Kidney (tissue), 14 donors: ENCODE results near the gene ATP11B. TPM values are rescaled to one million over a fixed set of nuclear protein-coding genes. Genes with fewer than 3 reads are reported as not detected.

Source experiments
- DNase-seq, 5 donors: peaks; one replicate each; pipeline ENCODE4 v3.0.0-alpha.2; 2013 to 2020
- FAIRE-seq: peaks from 2 replicates; lab custom pipeline; 2012; peaks lifted over from hg19 to GRCh38; lab: Jason Lieb, UNC
- H3K27ac ChIP-seq, 2 donors: one replicate each; pipeline ENCODE4 v1.7.0; 2013; ENCODE audit warnings: low read depth in 2 of 2, low read length in 2 of 2, inconsistent platforms in 1 of 2
- H3K27me3 ChIP-seq: one replicate; pipeline ENCODE4 v1.7.1; 2013; ENCODE audit warnings: low read length, inconsistent platforms; ENCODE audit not compliant: control insufficient read depth, insufficient read depth
- H3K36me3 ChIP-seq, 3 donors: one replicate each; pipeline versions ENCODE4 v1.7.0 to v1.7.1; 2013; ENCODE audit warnings: low read length in 3 of 3, control low read depth in 1 of 3, inconsistent platforms in 1 of 3; ENCODE audit not compliant: insufficient read depth in 3 of 3, control insufficient read depth in 2 of 3
- H3K4me1 ChIP-seq, 3 donors: one replicate each; pipeline versions ENCODE4 v1.7.0 to v1.7.1; 2013; ENCODE audit warnings: low read length in 3 of 3, inconsistent platforms in 1 of 3, low read depth in 1 of 3; ENCODE audit not compliant: control insufficient read depth in 2 of 3, insufficient read depth in 2 of 3
- H3K4me3 ChIP-seq, 3 donors: one replicate each; pipeline versions ENCODE4 v1.7.0 to v1.8.1; 2013; ENCODE audit warnings: low read length in 3 of 3, control low read depth in 1 of 3, inconsistent platforms in 1 of 3
- H3K9ac ChIP-seq, 3 donors: one replicate each; pipeline versions ENCODE4 v1.7.0 to v1.7.1; 2013; ENCODE audit warnings: low read length in 3 of 3, control low read depth in 1 of 3, inconsistent platforms in 1 of 3
- H3K9me3 ChIP-seq, 3 donors: one replicate each; pipeline versions ENCODE4 v1.7.0 to v1.7.1; 2013; ENCODE audit warnings: low read length in 3 of 3, control low read depth in 1 of 3, inconsistent platforms in 1 of 3; ENCODE audit not compliant: control insufficient read depth in 2 of 3, insufficient read depth in 1 of 3
- CTCF ChIP-seq: IDR thresholded peaks from 3 replicates; pipeline ENCODE4 v1.5.1; 2012; ENCODE audit warnings: mild to moderate bottlenecking, moderate library complexity, borderline replicate concordance; ENCODE audit not compliant: insufficient read depth; ENCODE audit errors: extremely low read depth
- intact Hi-C: fragments of 100-400 bp; cut with DNase I; formaldehyde crosslinking; loops from one replicate; pipeline ENCODE4 v1.11.1; 2022
- polyA plus RNA-seq: library from polyadenylated mRNA; stranded (reverse); fragments of 350-450 nt; fragmentation: Illumina TruSeq; extraction: RNeasy Lipid Tissue Mini Kit (QIAGEN cat#74804); gene quantifications from one replicate; pipeline ENCODE4 v1.2.3, GENCODE V29; 2014; ENCODE audit warnings: low read depth, low replicate concordance; ENCODE audit not compliant: insufficient read depth
- total RNA-seq: library from RNA; stranded (reverse); fragmentation: NEBNext Ultra II Directional; extraction: Animal tissue kit (Norgen Biotek cat#: 25700); gene quantifications from one replicate; pipeline ENCODE4 v1.2.1, GENCODE V29; 2021
- donor health status: control.
- donor health status: control.
- donor health status: control.
- donor health status: control.
- donor health status: control.
- donor health status: DM: yes; HTN: yes; CAD: no.
- donor health status: Normal renal cell carcinoma (clear cell type).

ATP11B gene
- total and polyA plus RNA-seq, 2 donors from 2014 or later, result 8.0 to 65.0 TPM

- no peaks in the 10 kb centered on the region for H3K9me3 ChIP-seq
- FAIRE-seq (peak; percentile 94), DNase-seq (peak in 1 of 5 donors; percentile 34)
- H3K27ac ChIP-seq, result no peak overlapping the region
- H3K4me3 ChIP-seq, result no peak overlapping the region
- H3K36me3 ChIP-seq, result peaks cover 0 to 7% (median 4%) of the 10 kb centered on the region in 3 donors
- no peaks in the 10 kb centered on the region for H3K27me3 ChIP-seq
- TF ChIP-seq CTCF, result peak; percentile 29
- no peaks in the 10 kb centered on the region for H3K4me1 ChIP-seq
- intact Hi-C loops, result loop anchor here (5.0 kb wide), 1 partner anchor 126 kb away; no protein-coding TSS in a partner anchor
- no peak overlapping the region for H3K9ac ChIP-seq
Measured at GRCh38 chr3:182837855-182838454, 44.7 kb downstream of the ATP11B start.

GRCh38 chr3:182843478-182843877 lies 50.2 kb downstream of the ATP11B start:
- H3K27me3 ChIP-seq, result no peaks in the 10 kb centered on the region
- peaks cover 4 to 17% (median 6%) of the 10 kb centered on the region in 3 donors for H3K36me3 ChIP-seq

GRCh38 chr3:182848906-182849305 lies 55.6 kb downstream of the ATP11B start:
- DNase-seq (no peak), FAIRE-seq (no peak)
- no peaks in the 10 kb centered on the region for H3K27me3 ChIP-seq
- H3K27ac ChIP-seq, result no peak overlapping the region
- TF ChIP-seq CTCF, result no peak
- H3K4me3 ChIP-seq, result no peak overlapping the region
- peaks cover 7 to 19% (median 18%) of the 10 kb centered on the region in 3 donors for H3K36me3 ChIP-seq
- intact Hi-C loops, result no loop called here
- H3K9ac ChIP-seq, result no peak overlapping the region
- H3K4me1 ChIP-seq, result no peaks in the 10 kb centered on the region
- no peaks in the 10 kb centered on the region for H3K9me3 ChIP-seq

More at GRCh38 chr3:182843478-182843877, 50.2 kb downstream of the ATP11B start:
- Histone ChIP-seq H3K9ac (no peak overlapping the region), H3K4me3 (no peak overlapping the region), H3K4me1 (no peaks in the 10 kb centered on the region), H3K9me3 (no peaks in the 10 kb centered on the region), H3K27ac (no peak overlapping the region)
- intact Hi-C loops, result no loop called here
- no peak for DNase-seq
- FAIRE-seq, result no peak
- TF ChIP-seq CTCF, result no peak
